Uterus (tissue), 2 donors: ENCODE results near the gene FANCE.

ENCODE experiments used
- CTCF ChIP-seq, 4 experiments: fragments of 200-600 bp in 2 of 4; fragments of 450-650 bp in 2 of 4; sonication (generic) in 2 of 4; IDR thresholded peaks; one replicate each; pipeline ENCODE4 v1.5.1; 2016 to 2019; ENCODE audit warnings: antibody characterized with exemption in 4 of 4, mild to moderate bottlenecking in 2 of 4, moderate library complexity in 1 of 4
- POLR2A ChIP-seq, 2 donors: fragments of 450-650 bp; IDR thresholded peaks; one replicate each; pipeline ENCODE4 v1.6.1; 2016; ENCODE audit warnings: antibody characterized with exemption in 2 of 2, mild to moderate bottlenecking in 1 of 2, moderate library complexity in 1 of 2

GRCh38 chr6:35429463-35429862, 22.7 kb upstream of the FANCE start:
- TF ChIP-seq CTCF (IDR thresholded peaks at IDR 0.05) = no peak
- TF ChIP-seq POLR2A (IDR thresholded peaks at IDR 0.05) = no peak
